HEK293T (cell line): Measurements from ENCODE around the gene OSBPL3.

Experiments used
- CTCF ChIA-PET: fragments of 350-600 bp; formaldehyde crosslinking; extraction: SDS; loops from one replicate; lab custom pipeline; 2021; ENCODE audit warnings: antibody characterized with exemption, inconsistent platforms; lab: Yijun Ruan, JAX
- POLR2A ChIA-PET: fragments of 350-600 bp; formaldehyde crosslinking; extraction: SDS; loops from one replicate; lab custom pipeline; 2020; ENCODE audit warnings: antibody characterized with exemption, inconsistent platforms; lab: Yijun Ruan, JAX
- DNase-seq: peaks from one replicate; pipeline ENCODE4 v3.0.0; 2012; ENCODE audit warnings: mixed read lengths; ENCODE audit errors: extremely low spot score
- ARNT ChIP-seq: fragments of 450-650 bp; IDR thresholded peaks from 2 replicates; pipeline ENCODE4 v1.6.1; 2017; ENCODE audit warnings: mild to moderate bottlenecking
- BHLHE40 ChIP-seq: fragments of 450-650 bp; IDR thresholded peaks from 2 replicates; pipeline ENCODE4 v1.6.1; 2016; ENCODE audit warnings: mild to moderate bottlenecking, moderate library complexity, borderline replicate concordance
- CTBP1 ChIP-seq: fragments of 450-650 bp; IDR thresholded peaks from 2 replicates; pipeline ENCODE4 v1.6.1; 2016; ENCODE audit warnings: borderline replicate concordance
- ELF4 ChIP-seq: fragments of 450-650 bp; IDR thresholded peaks from 2 replicates; pipeline ENCODE4 v1.6.1; 2017; ENCODE audit warnings: antibody characterized with exemption
- FOXA1 ChIP-seq: fragments of 450-650 bp; IDR thresholded peaks from 2 replicates; pipeline ENCODE4 v1.6.1; 2016; ENCODE audit warnings: mild to moderate bottlenecking
- FOXK2 ChIP-seq: fragments of 450-650 bp; IDR thresholded peaks from 2 replicates; pipeline ENCODE4 v1.6.1; 2016; ENCODE audit warnings: mild to moderate bottlenecking
- FOXM1 ChIP-seq: fragments of 450-650 bp; IDR thresholded peaks from 2 replicates; pipeline ENCODE4 v1.6.1; 2017; ENCODE audit warnings: mild to moderate bottlenecking, borderline replicate concordance
- HDGF ChIP-seq: fragments of 450-650 bp; IDR thresholded peaks from 2 replicates; pipeline ENCODE4 v1.6.1; 2017; ENCODE audit warnings: antibody characterized with exemption, borderline replicate concordance
- L3MBTL2 ChIP-seq: fragments of 450-650 bp; conservative IDR thresholded peaks from 2 replicates; pipeline ENCODE4 v1.6.1; 2016; ENCODE audit warnings: mild to moderate bottlenecking
- LEF1 ChIP-seq: fragments of 450-650 bp; IDR thresholded peaks from 2 replicates; pipeline ENCODE4 v1.6.1; 2017; ENCODE audit warnings: mild to moderate bottlenecking, borderline replicate concordance
- NFRKB ChIP-seq: fragments of 450-650 bp; IDR thresholded peaks from 2 replicates; pipeline ENCODE4 v1.6.1; 2016; ENCODE audit warnings: mild to moderate bottlenecking, moderate library complexity
- PKNOX1 ChIP-seq: fragments of 450-650 bp; IDR thresholded peaks from 2 replicates; pipeline ENCODE4 v1.6.1; 2016
- SP1 ChIP-seq: fragments of 450-650 bp; IDR thresholded peaks from 2 replicates; pipeline ENCODE4 v1.6.1; 2017
- SUZ12 ChIP-seq: fragments of 450-650 bp; IDR thresholded peaks from 2 replicates; pipeline ENCODE4 v1.6.1; 2016; ENCODE audit warnings: mild to moderate bottlenecking
- TARDBP ChIP-seq: fragments of 450-650 bp; IDR thresholded peaks from 2 replicates; pipeline ENCODE4 v1.6.1; 2016
- ZNF384 ChIP-seq: fragments of 450-650 bp; IDR thresholded peaks from 2 replicates; pipeline ENCODE4 v1.6.1; 2016

OSBPL3 gene

GRCh38 chr7:24903559-24903958, 76.4 kb downstream of the OSBPL3 start:
- no peak for DNase-seq
- CTCF ChIA-PET = no interaction called here
- no peak for TF ChIP-seq ARNT
- no peak for TF ChIP-seq LEF1
- no peak for TF ChIP-seq L3MBTL2
- no peak for TF ChIP-seq TARDBP
- TF ChIP-seq NFRKB = no peak
- no peak for TF ChIP-seq SP1
- no peak for TF ChIP-seq BHLHE40
- POLR2A ChIA-PET = no interaction called here

DNA sequence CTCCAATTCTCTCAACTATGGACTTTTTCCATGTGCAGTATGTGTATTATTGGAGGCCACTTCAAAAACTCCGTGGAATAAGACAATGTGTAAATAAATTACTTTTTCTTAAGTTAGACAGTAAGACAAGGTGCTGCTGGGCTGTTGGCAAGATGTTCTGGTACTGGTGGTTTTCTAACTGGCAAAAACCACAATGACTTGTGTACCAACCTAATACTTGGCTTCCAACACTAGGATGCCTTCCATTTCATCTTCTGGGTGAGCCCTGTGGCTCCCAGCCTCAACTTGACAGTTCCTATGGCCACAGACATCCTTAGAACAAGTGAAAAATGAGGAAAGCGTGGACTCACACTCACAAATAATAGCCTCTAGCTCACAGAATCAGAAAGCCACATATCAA, 77.0 kb downstream of the OSBPL3 start:
- ChIA-PET CTCF (no interaction called here), POLR2A (no interaction called here)
- no peak for DNase-seq
- TF ChIP-seq ELF4 (no peak), FOXK2 (no peak), FOXA1 (no peak), TARDBP (no peak), ZNF384 (no peak), FOXM1 (no peak)

- CTCF ChIA-PET = interaction anchor here (0.6 kb wide), 1 partner anchor 158 kb away, joined by 3 read pairs; no protein-coding TSS in a partner anchor
- TF ChIP-seq HDGF (no peak), FOXA1 (no peak), NFRKB (no peak)
- no peak for DNase-seq
- POLR2A ChIA-PET = no interaction called here
These were observed 77.7 kb downstream of the OSBPL3 start for GRCh38 chr7:24902276-24902675.

GRCh38 chr7:24899905-24900304, 80.1 kb downstream of the OSBPL3 start:
- TF ChIP-seq LEF1 (no peak), PKNOX1 (no peak), BHLHE40 (no peak), L3MBTL2 (no peak), ELF4 (no peak), FOXK2 (no peak), SUZ12 (no peak), FOXA1 (no peak), TARDBP (no peak), ARNT (no peak), CTBP1 (no peak), ZNF384 (no peak)
- ChIA-PET POLR2A (no interaction called here), CTCF (no interaction called here)
- no peak for DNase-seq

- no peak for TF ChIP-seq CTBP1
- no peak for DNase-seq
- ChIA-PET CTCF (no interaction called here), POLR2A (no interaction called here)
These were observed 80.8 kb downstream of the OSBPL3 start for GRCh38 chr7:24899161-24899560.

GRCh38 chr7:24898691-24899090, 81.3 kb downstream of the OSBPL3 start:
- DNase-seq = no peak
- POLR2A ChIA-PET = no interaction called here
- CTCF ChIA-PET = no interaction called here
- no peak for TF ChIP-seq ZNF384
- TF ChIP-seq NFRKB = no peak
- no peak for TF ChIP-seq FOXK2
- TF ChIP-seq CTBP1 = no peak
- no peak for TF ChIP-seq BHLHE40
- no peak for TF ChIP-seq HDGF
- no peak for TF ChIP-seq L3MBTL2
- TF ChIP-seq TARDBP = no peak
- no peak for TF ChIP-seq LEF1
- TF ChIP-seq SP1 = no peak
- TF ChIP-seq ELF4 = no peak
- no peak for TF ChIP-seq ARNT
- no peak for TF ChIP-seq PKNOX1
- TF ChIP-seq SUZ12 = no peak
- TF ChIP-seq FOXM1 = no peak
- no peak for TF ChIP-seq FOXA1

DNA sequence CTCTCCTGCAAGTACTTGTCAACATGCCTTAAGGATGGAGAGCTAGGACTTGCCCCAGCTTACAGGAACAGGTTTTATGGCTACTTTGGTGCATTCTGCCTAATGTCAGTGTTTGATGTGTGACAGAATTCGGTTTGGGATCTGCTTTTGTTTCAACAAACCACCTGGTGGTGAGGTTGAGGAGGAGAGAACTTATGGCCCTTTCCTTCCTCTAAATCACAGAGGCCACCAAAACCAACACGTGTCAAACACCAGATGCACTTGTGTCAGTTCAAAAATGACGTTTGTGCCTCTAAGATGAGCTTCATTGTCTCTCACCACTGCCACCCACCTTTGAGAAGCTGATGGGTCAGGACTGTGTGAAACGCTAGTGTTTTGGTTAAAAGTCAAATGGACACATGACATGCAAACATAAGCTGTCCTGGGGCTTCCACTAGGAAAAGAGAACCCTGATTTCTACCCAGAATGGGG, 83.9 kb downstream of the OSBPL3 start:
- no peak for DNase-seq
- TF ChIP-seq BHLHE40 (no peak), FOXM1 (no peak), NFRKB (no peak), PKNOX1 (no peak)
- CTCF ChIA-PET = interaction anchor here (1.1 kb wide), 1 partner anchor 8 kb away, joined by 3 read pairs; no protein-coding TSS in a partner anchor
- POLR2A ChIA-PET = no interaction called here
